Astrocyte (in vitro differentiated cells and primary cell): ENCODE results near the gene SEMA6B. TPM values are rescaled to one million over a fixed set of nuclear protein-coding genes. Genes with fewer than 3 reads are reported as not detected.

Experiments used
- DNase-seq: peaks from one replicate; pipeline ENCODE4 v3.0.0-alpha.2; 2010; ENCODE audit warnings: low read depth
- FAIRE-seq: peaks from 2 replicates; lab custom pipeline; 2011; peaks lifted over from hg19 to GRCh38; lab: Jason Lieb, UNC
- H2AFZ ChIP-seq: 2 replicates; pipeline ENCODE4 v1.6.0; 2012; ENCODE audit warnings: low read depth, low read length, inconsistent platforms
- H3K27ac ChIP-seq: 2 replicates; pipeline ENCODE4 v1.5.1; 2011; ENCODE audit warnings: low read depth, low read length, inconsistent platforms
- H3K27me3 ChIP-seq: 2 replicates; pipeline ENCODE4 v1.6.0; 2011; ENCODE audit warnings: low read length, inconsistent platforms; ENCODE audit not compliant: insufficient read depth
- H3K36me3 ChIP-seq: 2 replicates; pipeline ENCODE4 v1.5.1; 2011; ENCODE audit warnings: low read length, inconsistent platforms; ENCODE audit not compliant: insufficient read depth
- H3K4me1 ChIP-seq: 2 replicates; pipeline ENCODE4 v1.5.1; 2011; ENCODE audit warnings: low read length, inconsistent platforms; ENCODE audit not compliant: insufficient read depth
- H3K4me2 ChIP-seq: 2 replicates; pipeline ENCODE4 v1.6.0; 2012; ENCODE audit warnings: low read length, inconsistent platforms
- H3K4me3 ChIP-seq: 2 replicates; pipeline ENCODE4 v1.5.1; 2011; ENCODE audit warnings: low read depth, mild to moderate bottlenecking, low read length, inconsistent platforms; ENCODE audit not compliant: insufficient read depth
- H3K79me2 ChIP-seq: 2 replicates; pipeline ENCODE4 v1.6.0; 2012; ENCODE audit warnings: mild to moderate bottlenecking, low read length, inconsistent platforms; ENCODE audit not compliant: insufficient read depth
- H3K9ac ChIP-seq: 2 replicates; pipeline ENCODE4 v1.6.0; 2012; ENCODE audit warnings: mild to moderate bottlenecking, low read length, inconsistent platforms
- H3K9me3 ChIP-seq: 2 replicates; pipeline ENCODE4 v1.5.1; 2012; ENCODE audit warnings: low read depth, mild to moderate bottlenecking, low read length, inconsistent platforms; ENCODE audit not compliant: insufficient read depth
- H4K20me1 ChIP-seq: 2 replicates; pipeline ENCODE4 v1.6.0; 2012; ENCODE audit warnings: low read length, inconsistent platforms; ENCODE audit not compliant: insufficient read depth
- H3K27ac Mint-ChIP-seq: one replicate; pipeline ENCODE4 v1.8.0; 2021; ENCODE audit warnings: mild to moderate bottlenecking, mixed read lengths; ENCODE audit not compliant: unreplicated experiment
- H3K27me3 Mint-ChIP-seq: one replicate; pipeline ENCODE4 v1.8.0; 2021; ENCODE audit warnings: low read depth, mixed read lengths; ENCODE audit not compliant: unreplicated experiment
- H3K36me3 Mint-ChIP-seq: one replicate; pipeline ENCODE4 v1.8.0; 2021; ENCODE audit warnings: low read depth, mixed read lengths; ENCODE audit not compliant: unreplicated experiment
- H3K4me1 Mint-ChIP-seq: one replicate; pipeline ENCODE4 v1.8.0; 2021; ENCODE audit warnings: low read depth, mixed read lengths; ENCODE audit not compliant: unreplicated experiment
- H3K4me3 Mint-ChIP-seq: one replicate; pipeline ENCODE4 v1.8.0; 2021; ENCODE audit warnings: mild to moderate bottlenecking, moderate library complexity, mixed read lengths; ENCODE audit not compliant: unreplicated experiment
- H3K9me3 Mint-ChIP-seq: one replicate; pipeline ENCODE4 v1.8.0; 2021; ENCODE audit warnings: mild to moderate bottlenecking, mixed read lengths; ENCODE audit not compliant: unreplicated experiment
- EZH2 ChIP-seq: IDR thresholded peaks from 2 replicates; pipeline ENCODE4 v1.6.1; 2012; ENCODE audit warnings: mild to moderate bottlenecking, low read length, inconsistent platforms; ENCODE audit not compliant: insufficient read depth
- total RNA-seq: library from RNA; stranded (reverse); gene quantifications from 2 replicates; pipeline ENCODE4 v1.2.1, GENCODE V29; 2021
- TF ChIP-seq, protein P1 (sequence below): IDR thresholded peaks from 2 replicates; pipeline ENCODE4 v1.5.1; 2011; ENCODE audit warnings: low read depth, mild to moderate bottlenecking, inconsistent platforms, low read length, moderate library complexity; ENCODE audit not compliant: insufficient read depth

Gene SEMA6B
- total RNA-seq, 1 donor from 2014 or later = 14.3 TPM

DNA sequence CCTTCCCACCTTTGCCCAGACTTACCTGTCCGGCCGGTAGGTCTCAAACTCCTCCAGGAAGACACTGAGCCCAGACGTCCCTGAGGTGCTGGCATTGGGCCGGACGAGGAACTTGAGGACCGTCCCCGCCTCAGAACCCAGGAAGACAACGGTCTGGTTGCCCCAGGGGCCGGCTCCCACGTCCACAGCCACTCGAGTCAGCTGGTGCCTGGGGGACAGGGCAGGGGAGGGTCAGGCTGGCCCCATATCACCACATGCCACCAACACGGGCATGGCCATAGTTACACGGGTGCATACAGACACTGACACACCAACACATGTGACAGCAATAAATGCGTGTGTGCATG lies 11.3 kb downstream of the SEMA6B start:
- H3K36me3 ChIP-seq = no peaks in the 10 kb centered on the region
- no peak overlapping the region for H3K27ac Mint-ChIP-seq
- H3K27me3 ChIP-seq = peaks cover 2% of the 10 kb centered on the region
- TF ChIP-seq, protein P1, sequence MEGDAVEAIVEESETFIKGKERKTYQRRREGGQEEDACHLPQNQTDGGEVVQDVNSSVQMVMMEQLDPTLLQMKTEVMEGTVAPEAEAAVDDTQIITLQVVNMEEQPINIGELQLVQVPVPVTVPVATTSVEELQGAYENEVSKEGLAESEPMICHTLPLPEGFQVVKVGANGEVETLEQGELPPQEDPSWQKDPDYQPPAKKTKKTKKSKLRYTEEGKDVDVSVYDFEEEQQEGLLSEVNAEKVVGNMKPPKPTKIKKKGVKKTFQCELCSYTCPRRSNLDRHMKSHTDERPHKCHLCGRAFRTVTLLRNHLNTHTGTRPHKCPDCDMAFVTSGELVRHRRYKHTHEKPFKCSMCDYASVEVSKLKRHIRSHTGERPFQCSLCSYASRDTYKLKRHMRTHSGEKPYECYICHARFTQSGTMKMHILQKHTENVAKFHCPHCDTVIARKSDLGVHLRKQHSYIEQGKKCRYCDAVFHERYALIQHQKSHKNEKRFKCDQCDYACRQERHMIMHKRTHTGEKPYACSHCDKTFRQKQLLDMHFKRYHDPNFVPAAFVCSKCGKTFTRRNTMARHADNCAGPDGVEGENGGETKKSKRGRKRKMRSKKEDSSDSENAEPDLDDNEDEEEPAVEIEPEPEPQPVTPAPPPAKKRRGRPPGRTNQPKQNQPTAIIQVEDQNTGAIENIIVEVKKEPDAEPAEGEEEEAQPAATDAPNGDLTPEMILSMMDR = no peak
- no peak for TF ChIP-seq EZH2
- no peak overlapping the region for H3K4me3 ChIP-seq
- no peaks in the 10 kb centered on the region for H3K27me3 Mint-ChIP-seq
- DNase-seq (no peak), FAIRE-seq (no peak)
- H3K27ac ChIP-seq = no peak overlapping the region
- H3K4me1 ChIP-seq = no peaks in the 10 kb centered on the region
- no peaks in the 10 kb centered on the region for H3K79me2 ChIP-seq
- H2AFZ ChIP-seq = no peak overlapping the region
- no peak overlapping the region for H3K9ac ChIP-seq
- no peaks in the 10 kb centered on the region for H4K20me1 ChIP-seq
- H3K4me2 ChIP-seq = no peak overlapping the region
- H3K9me3 ChIP-seq = no peaks in the 10 kb centered on the region
- H3K4me1 Mint-ChIP-seq = no peaks in the 10 kb centered on the region
- no peak overlapping the region for H3K4me3 Mint-ChIP-seq
- H3K9me3 Mint-ChIP-seq = peaks cover 5% of the 10 kb centered on the region
- H3K36me3 Mint-ChIP-seq = peaks cover 15% of the 10 kb centered on the region

DNA sequence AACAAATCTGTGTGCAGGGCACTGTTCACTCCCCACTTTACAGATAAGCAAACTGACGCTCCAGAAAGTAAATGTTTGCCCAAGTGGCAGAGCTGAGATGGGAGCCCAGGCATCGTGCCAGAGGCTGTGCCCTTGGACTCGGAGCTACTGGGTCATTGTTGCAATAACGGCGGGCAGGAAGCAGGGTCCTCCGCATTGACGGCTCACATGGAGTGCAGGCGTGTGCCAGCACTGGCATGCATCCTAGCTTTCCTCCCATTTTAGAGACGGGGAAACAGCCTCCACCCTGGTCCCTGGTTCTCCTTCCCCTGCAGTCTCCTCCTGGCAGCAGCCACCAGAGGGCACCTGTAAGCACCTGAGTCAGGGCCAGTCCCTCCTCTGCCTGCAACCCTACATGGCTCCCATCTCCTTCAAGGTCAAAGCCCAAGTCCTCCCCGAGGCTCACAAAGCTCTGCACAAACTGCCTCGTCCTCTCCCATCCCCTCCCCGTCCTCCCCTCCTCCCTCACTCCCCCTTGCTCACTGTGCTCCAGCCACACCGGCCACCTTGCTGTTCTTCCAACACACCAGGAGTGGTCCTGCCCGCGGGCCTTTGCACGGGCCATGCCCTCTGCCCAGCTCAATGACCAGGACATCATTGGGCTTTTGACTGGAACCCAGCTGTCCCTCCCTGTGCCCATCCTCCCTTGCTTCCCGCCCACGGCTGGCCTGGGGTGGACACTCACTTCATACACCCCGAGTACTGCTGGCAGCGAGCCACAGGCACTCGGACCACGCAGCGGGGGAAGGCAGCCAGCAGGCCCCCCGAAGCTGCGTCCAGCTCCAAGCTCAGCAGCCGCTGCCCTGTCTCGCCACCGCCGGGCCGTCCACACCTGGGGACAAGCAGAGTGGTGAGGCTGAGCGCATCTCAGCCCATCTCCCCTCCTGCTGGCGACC lies 11.9 kb downstream of the SEMA6B start:
- Histone ChIP-seq H3K27ac (no peak overlapping the region), H3K27me3 (peaks cover 2% of the 10 kb centered on the region), H3K9me3 (no peaks in the 10 kb centered on the region), H3K4me1 (no peaks in the 10 kb centered on the region), H4K20me1 (no peaks in the 10 kb centered on the region), H3K36me3 (no peaks in the 10 kb centered on the region), H3K9ac (no peak overlapping the region), H3K4me3 (no peak overlapping the region), H3K4me2 (no peak overlapping the region), H2AFZ (no peak overlapping the region), H3K79me2 (no peaks in the 10 kb centered on the region)
- Mint-ChIP-seq H3K4me3 (no peak overlapping the region), H3K36me3 (peaks cover 10% of the 10 kb centered on the region), H3K27ac (no peak overlapping the region), H3K9me3 (peaks cover 2% of the 10 kb centered on the region), H3K4me1 (no peaks in the 10 kb centered on the region), H3K27me3 (no peaks in the 10 kb centered on the region)
- no peak for FAIRE-seq
- TF ChIP-seq, protein P1 = peak; percentile 22
- no peak for TF ChIP-seq EZH2
- DNase-seq = no peak
